Lung (tissue), 12 donors: ENCODE measurements around the gene FAM227B. TPM values are rescaled to one million over a fixed set of nuclear protein-coding genes. Genes with fewer than 3 reads are reported as not detected.

Experiments
- ATAC-seq: fragments of 200-7000 bp; cut with Tn5 transposase; one replicate; pipeline ENCODE4 v1.9.1; 2020; ENCODE audit warnings: moderate number of reproducible peaks; ENCODE audit not compliant: insufficient read depth, low FRiP score
- DNase-seq, 3 donors: peaks; one replicate each; pipeline ENCODE4 v3.0.0-alpha.2; 2013 to 2017
- H3K27ac ChIP-seq, 2 donors: one replicate each; pipeline ENCODE4 v1.5.1; 2013; ENCODE audit warnings: mild to moderate bottlenecking in 2 of 2, moderate library complexity in 2 of 2, control low read depth in 1 of 2, inconsistent platforms in 1 of 2, low read depth in 1 of 2, low read length in 1 of 2
- H3K27me3 ChIP-seq, 3 donors: one replicate each; pipeline ENCODE4 v1.5.1; 2013; ENCODE audit warnings: low read length in 2 of 3; ENCODE audit not compliant: control insufficient read depth in 3 of 3, insufficient read depth in 3 of 3
- H3K36me3 ChIP-seq, 4 donors: one replicate each; pipeline ENCODE4 v1.5.1; 2013; ENCODE audit warnings: low read length in 4 of 4, mild to moderate bottlenecking in 1 of 4, moderate library complexity in 1 of 4; ENCODE audit not compliant: control insufficient read depth in 4 of 4, insufficient read depth in 4 of 4
- H3K4me1 ChIP-seq, 5 donors: one replicate each; pipeline ENCODE4 v1.5.1; 2013; ENCODE audit warnings: low read length in 5 of 5, mild to moderate bottlenecking in 2 of 5, moderate library complexity in 1 of 5; ENCODE audit not compliant: control insufficient read depth in 5 of 5, insufficient read depth in 5 of 5
- H3K4me3 ChIP-seq: one replicate; pipeline ENCODE4 v1.5.1; 2013; ENCODE audit warnings: mild to moderate bottlenecking, control low read depth, moderate library complexity
- H3K9ac ChIP-seq, 2 donors: one replicate each; pipeline ENCODE4 v1.5.1; 2013; ENCODE audit warnings: low read length in 2 of 2, control low read depth in 1 of 2; ENCODE audit not compliant: insufficient read depth in 1 of 2
- H3K9me3 ChIP-seq, 4 donors: one replicate each; pipeline ENCODE4 v1.5.1; 2013; ENCODE audit warnings: low read length in 3 of 4, mild to moderate bottlenecking in 1 of 4, moderate library complexity in 1 of 4; ENCODE audit not compliant: control insufficient read depth in 4 of 4, insufficient read depth in 3 of 4
- WGBS, 2 donors: extraction: QIAGEN DNeasy Blood & Tissue Kit; methylation state at CpG; one replicate each; pipeline ENCODE4 v1.1.7; 2013; 5-methylcytosine and 5-hydroxymethylcytosine counted together
- polyA plus RNA-seq, 2 donors: library from polyadenylated mRNA; stranded (reverse); fragments of 200-250 nt; gene quantifications; one replicate each; pipeline ENCODE4 v1.2.1, GENCODE V29; 2013
- total RNA-seq, 2 donors: library from RNA; depleted of rRNA in 1 of 2; stranded (reverse); fragments of >200 nt in 1 of 2; gene quantifications; one replicate each; pipeline ENCODE4 v1.2.1, GENCODE V29; 2014 to 2021
- TF ChIP-seq, protein P1 (sequence below): IDR thresholded peaks from 2 replicates; pipeline ENCODE4 v1.5.1; 2012; ENCODE audit warnings: mild to moderate bottlenecking; ENCODE audit errors: control extremely low read depth, extremely low read depth
- donor health status: control.
- donor health status: control.
- donor health status: Bipolar disorder and iron deficiency.
- donor health status: healthy.
- donor health status: DM: yes; HTN: yes; CAD: no.

FAM227B gene
- total and polyA plus RNA-seq, 4 donors, result 2.2 to 14.5 (median 4.7) TPM

DNA sequence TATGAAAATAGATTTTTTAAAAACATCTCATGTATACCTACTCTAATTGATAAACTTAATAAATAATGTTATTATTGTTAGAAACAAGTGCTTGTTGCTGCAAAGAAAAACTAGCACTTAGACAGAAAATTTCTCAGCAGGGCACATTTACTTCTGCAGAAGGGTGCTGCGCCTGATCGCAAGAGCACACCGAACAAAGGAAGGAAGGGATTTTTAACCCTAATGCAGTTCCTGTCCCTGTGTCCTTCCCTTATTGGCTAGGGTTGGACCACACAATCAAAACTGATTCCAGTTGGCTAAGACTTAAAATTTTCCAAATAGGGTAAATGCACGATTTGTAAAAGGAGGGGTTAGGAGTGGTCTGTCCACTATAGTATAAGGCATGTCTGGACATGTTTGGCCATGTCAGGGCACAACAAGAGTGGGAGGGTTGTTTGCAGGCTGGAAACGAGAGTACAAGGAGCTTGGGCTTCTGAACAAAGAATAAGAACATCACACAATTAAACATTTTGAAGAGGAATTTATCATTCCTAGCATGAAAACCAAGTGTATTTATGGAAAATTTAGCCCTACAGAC, 4.9 kb upstream of the FAM227B start:
- Histone ChIP-seq H3K27me3 (no peaks in the 10 kb centered on the region), H3K36me3 (peaks cover 0 to 16% (median 7%) of the 10 kb centered on the region in 4 donors), H3K9me3 (peaks cover 0 to 4% (median 2%) of the 10 kb centered on the region in 4 donors), H3K4me1 (peaks cover 2 to 15% (median 13%) of the 10 kb centered on the region in 5 donors), H3K9ac (no peak overlapping the region), H3K4me3 (no peak overlapping the region), H3K27ac (no peak overlapping the region)
- 98 to 100% methylated on average over 5 of the region's 5 CpGs for WGBS, 2 donors
- TF ChIP-seq, protein P1, sequence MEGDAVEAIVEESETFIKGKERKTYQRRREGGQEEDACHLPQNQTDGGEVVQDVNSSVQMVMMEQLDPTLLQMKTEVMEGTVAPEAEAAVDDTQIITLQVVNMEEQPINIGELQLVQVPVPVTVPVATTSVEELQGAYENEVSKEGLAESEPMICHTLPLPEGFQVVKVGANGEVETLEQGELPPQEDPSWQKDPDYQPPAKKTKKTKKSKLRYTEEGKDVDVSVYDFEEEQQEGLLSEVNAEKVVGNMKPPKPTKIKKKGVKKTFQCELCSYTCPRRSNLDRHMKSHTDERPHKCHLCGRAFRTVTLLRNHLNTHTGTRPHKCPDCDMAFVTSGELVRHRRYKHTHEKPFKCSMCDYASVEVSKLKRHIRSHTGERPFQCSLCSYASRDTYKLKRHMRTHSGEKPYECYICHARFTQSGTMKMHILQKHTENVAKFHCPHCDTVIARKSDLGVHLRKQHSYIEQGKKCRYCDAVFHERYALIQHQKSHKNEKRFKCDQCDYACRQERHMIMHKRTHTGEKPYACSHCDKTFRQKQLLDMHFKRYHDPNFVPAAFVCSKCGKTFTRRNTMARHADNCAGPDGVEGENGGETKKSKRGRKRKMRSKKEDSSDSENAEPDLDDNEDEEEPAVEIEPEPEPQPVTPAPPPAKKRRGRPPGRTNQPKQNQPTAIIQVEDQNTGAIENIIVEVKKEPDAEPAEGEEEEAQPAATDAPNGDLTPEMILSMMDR, result no peak
- DNase-seq (no peak), ATAC-seq (no peak)

GRCh38 chr15:49624056-49624455, 3.4 kb upstream of the FAM227B start:
- DNase-seq (no peak), ATAC-seq (no peak)
- Histone ChIP-seq H3K27me3 (no peaks in the 10 kb centered on the region), H3K9ac (no peak overlapping the region), H3K4me3 (no peak overlapping the region), H3K36me3 (peaks cover 0 to 14% (median 7%) of the 10 kb centered on the region in 4 donors), H3K4me1 (peaks cover 2 to 23% (median 13%) of the 10 kb centered on the region in 5 donors), H3K9me3 (peaks cover 0 to 4% (median 2%) of the 10 kb centered on the region in 4 donors), H3K27ac (no peak overlapping the region)
- WGBS, 2 donors, result 48 to 77% methylated on average over 2 of the region's 2 CpGs
- TF ChIP-seq, protein P1, result no peak

DNA sequence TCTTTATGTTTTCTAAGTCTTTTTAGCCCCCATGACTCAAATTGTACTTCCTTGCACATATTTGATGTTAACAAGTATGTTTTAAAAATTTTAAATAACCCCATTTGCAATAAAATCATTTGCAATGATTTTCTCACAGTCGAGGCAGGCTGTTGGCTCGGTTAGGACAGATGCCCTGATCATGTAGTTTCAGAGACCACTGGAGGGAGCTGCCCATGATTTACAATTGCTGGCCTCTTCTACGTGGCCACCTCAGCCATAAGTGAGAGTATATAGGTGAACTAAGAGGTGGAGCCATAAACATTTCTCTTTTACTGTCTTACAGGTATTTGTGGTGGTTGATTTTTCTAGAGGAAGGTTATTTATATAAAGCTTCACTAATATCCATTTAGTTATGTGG, 1.9 kb upstream of the FAM227B start:
- Histone ChIP-seq H3K4me1 (peaks cover 2 to 23% (median 13%) of the 10 kb centered on the region in 5 donors), H3K27me3 (no peaks in the 10 kb centered on the region), H3K36me3 (peaks cover 0 to 12% (median 6%) of the 10 kb centered on the region in 4 donors), H3K9me3 (peaks cover 0 to 4% (median 2%) of the 10 kb centered on the region in 4 donors), H3K27ac (peak overlapping the region in 1 of 2 donors; percentile 21), H3K4me3 (no peak overlapping the region), H3K9ac (no peak overlapping the region)
- TF ChIP-seq, protein P1, result no peak
- 77 to 87% methylated on average over 3 of the region's 3 CpGs for WGBS, 2 donors
- DNase-seq (no peak), ATAC-seq (no peak)

GRCh38 chr15:49621887-49622286, 1.3 kb upstream of the FAM227B start:
- no peak overlapping the region for H3K27ac ChIP-seq

More at GRCh38 chr15:49621887-49622286, 1.3 kb upstream of the FAM227B start:
- 44 to 74% methylated on average over 1 of the region's 1 CpG for WGBS, 2 donors
- TF ChIP-seq, protein P1, result no peak
- Histone ChIP-seq H3K4me1 (peaks cover 2 to 23% (median 13%) of the 10 kb centered on the region in 5 donors), H3K9ac (peak overlapping the region; percentile 94 to 99), H3K36me3 (peaks cover 0 to 12% (median 6%) of the 10 kb centered on the region in 4 donors), H3K27me3 (no peaks in the 10 kb centered on the region), H3K4me3 (no peak overlapping the region), H3K9me3 (peaks cover 0 to 4% (median 2%) of the 10 kb centered on the region in 4 donors)
- no peak for ATAC-seq
- DNase-seq, result no peak
